Prostate gland (tissue), 2 donors: Measurements from ENCODE around the gene MAP4K4. TPM values are rescaled to one million over a fixed set of nuclear protein-coding genes. Genes with fewer than 3 reads are reported as not detected.

ENCODE experiments used
- DNase-seq: peaks from one replicate; pipeline ENCODE4 v3.0.0-alpha.2; 2019; ENCODE audit warnings: low spot score
- H3K27ac ChIP-seq, 2 donors: fragments of 200-600 bp; sonication (generic); 2 replicates each; pipeline ENCODE4 v1.5.1; 2017 to 2019
- H3K27me3 ChIP-seq: fragments of 200-600 bp; sonication (generic); replicated peaks from 2 replicates; pipeline ENCODE4 v1.5.1; 2019; ENCODE audit not compliant: insufficient read depth
- H3K36me3 ChIP-seq, 2 donors: fragments of 200-600 bp; sonication (generic); 1 replicate in 1 of 2; 2 replicates in 1 of 2; pipeline versions ENCODE4 v1.5.1 to v1.8.1; 2017 to 2019
- H3K4me1 ChIP-seq: fragments of 200-600 bp; sonication (generic); replicated peaks from 2 replicates; pipeline ENCODE4 v1.5.1; 2019
- H3K4me3 ChIP-seq, 2 donors: fragments of 200-600 bp; sonication (generic); 2 replicates each; pipeline ENCODE4 v1.5.1; 2017 to 2019
- H3K9me3 ChIP-seq: fragments of 200-600 bp; sonication (generic); 2 replicates; pipeline ENCODE4 v1.5.1; 2017
- POLR2A ChIP-seq: fragments of 450-650 bp; IDR thresholded peaks from one replicate; pipeline ENCODE4 v1.6.1; 2016; ENCODE audit warnings: antibody characterized with exemption, mild to moderate bottlenecking
- POLR2AphosphoS5 ChIP-seq: sonication (generic); formaldehyde crosslinking; IDR thresholded peaks from one replicate; pipeline ENCODE4 v1.6.1; 2017; ENCODE audit warnings: antibody characterized with exemption
- WGBS: methylation state at CpG from one replicate; pipeline ENCODE4 v1.1.5; 2018; 5-methylcytosine and 5-hydroxymethylcytosine counted together
- intact Hi-C: fragments of 100-400 bp; cut with DNase I; formaldehyde crosslinking; loops from one replicate; pipeline ENCODE4 v1.14.2; 2022
- total RNA-seq, 2 donors: library from RNA; depleted of rRNA; stranded (reverse); fragments of >200 nt; gene quantifications; one replicate each; pipeline ENCODE4 v1.1.0, GENCODE V29; 2016
- TF ChIP-seq, protein P1 (sequence below), 4 experiments: fragments of 200-600 bp in 2 of 4; fragments of 450-650 bp in 2 of 4; sonication (generic) in 2 of 4; IDR thresholded peaks; 1 replicate in 3 of 4; 2 replicates in 1 of 4; pipeline ENCODE4 v1.5.1; 2016 to 2019; ENCODE audit warnings: antibody characterized with exemption in 4 of 4, mild to moderate bottlenecking in 2 of 4, moderate library complexity in 2 of 4

MAP4K4 gene
- total RNA-seq, result 100 to 1,000 TPM in 1 of 2 donors, 10 to 100 TPM in 1; 23.6 to 107 TPM

DNA sequence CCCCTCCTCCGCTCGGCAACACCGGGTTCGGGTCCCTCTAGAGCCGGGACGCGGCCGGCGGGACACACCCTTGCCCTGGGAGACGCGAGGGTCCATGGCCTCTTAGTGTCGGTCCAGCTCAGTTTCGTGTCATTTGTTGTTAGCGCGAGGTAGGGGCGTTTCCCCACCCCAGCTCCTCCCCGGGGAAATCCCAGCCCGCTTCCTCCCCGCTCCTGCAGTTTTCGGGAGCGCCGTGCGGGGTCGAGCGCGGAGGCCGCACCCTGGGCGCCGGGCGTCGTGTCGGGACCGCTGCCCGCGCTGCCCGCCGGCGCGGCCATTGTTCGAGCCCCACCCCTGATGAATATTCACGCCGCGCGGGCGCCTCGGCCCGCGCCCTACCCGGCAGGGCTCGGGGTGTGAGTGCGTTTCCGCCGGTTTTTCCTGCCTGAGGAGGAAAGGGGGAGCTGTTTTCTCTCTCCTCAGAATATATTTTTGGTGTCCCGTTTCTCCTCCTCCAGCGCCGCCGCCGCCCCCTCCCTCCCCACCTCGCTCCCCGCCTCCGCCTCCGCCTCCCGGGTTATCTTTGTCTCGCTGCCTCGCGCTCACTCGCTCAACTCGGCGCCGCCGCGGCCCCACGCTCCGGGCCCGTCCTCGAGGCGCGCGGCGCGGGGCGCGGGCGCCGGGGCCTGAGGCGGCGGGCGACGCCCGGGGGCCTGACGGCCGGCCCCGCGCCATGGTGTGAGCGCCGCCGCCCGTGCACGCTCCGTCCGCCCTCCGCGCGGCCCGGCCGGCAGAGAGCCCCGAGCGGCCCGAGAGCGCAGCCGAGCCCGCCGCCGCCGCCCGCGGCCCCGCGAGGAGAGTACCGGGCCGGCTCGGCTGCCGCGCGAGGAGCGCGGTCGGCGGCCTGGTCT lies at the start of gene MAP4K4:
MAP4K4 (plus strand) TSS at position 584 of the 890 bp plus-strand sequence. CDS start 374 bp downstream, outside the sequence.
- Histone ChIP-seq H3K4me3 (peak within 1 kb of the TSS; percentile 57 to 62), H3K27ac (peak within 1 kb of the TSS; percentile 75 to 78), H3K27me3 (no peaks in the 10 kb centered on the region), H3K9me3 (no peaks in the 10 kb centered on the region), H3K36me3 (no peaks in the 10 kb centered on the region), H3K4me1 (no peaks in the 10 kb centered on the region)
- DNase-seq, result peak; percentile 65
- intact Hi-C loops, result loop anchor here (2.0 to 10.0 kb wide), 4 partner anchors 40 to 183 kb away; no protein-coding TSS in a partner anchor
- under 1% methylated on average over 115 of the region's 129 CpGs for WGBS
- TF ChIP-seq, protein P1, sequence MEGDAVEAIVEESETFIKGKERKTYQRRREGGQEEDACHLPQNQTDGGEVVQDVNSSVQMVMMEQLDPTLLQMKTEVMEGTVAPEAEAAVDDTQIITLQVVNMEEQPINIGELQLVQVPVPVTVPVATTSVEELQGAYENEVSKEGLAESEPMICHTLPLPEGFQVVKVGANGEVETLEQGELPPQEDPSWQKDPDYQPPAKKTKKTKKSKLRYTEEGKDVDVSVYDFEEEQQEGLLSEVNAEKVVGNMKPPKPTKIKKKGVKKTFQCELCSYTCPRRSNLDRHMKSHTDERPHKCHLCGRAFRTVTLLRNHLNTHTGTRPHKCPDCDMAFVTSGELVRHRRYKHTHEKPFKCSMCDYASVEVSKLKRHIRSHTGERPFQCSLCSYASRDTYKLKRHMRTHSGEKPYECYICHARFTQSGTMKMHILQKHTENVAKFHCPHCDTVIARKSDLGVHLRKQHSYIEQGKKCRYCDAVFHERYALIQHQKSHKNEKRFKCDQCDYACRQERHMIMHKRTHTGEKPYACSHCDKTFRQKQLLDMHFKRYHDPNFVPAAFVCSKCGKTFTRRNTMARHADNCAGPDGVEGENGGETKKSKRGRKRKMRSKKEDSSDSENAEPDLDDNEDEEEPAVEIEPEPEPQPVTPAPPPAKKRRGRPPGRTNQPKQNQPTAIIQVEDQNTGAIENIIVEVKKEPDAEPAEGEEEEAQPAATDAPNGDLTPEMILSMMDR (IDR thresholded peaks at IDR 0.05), result peak in 3 of 4 experiments; percentile 20 to 36 (median 36)
- peak; percentile 33 for TF ChIP-seq POLR2A
- peak; percentile 36 for TF ChIP-seq POLR2AphosphoS5

GRCh38 chr2:101653469-101653868 lies 44.0 kb upstream of the MAP4K4 start:
- intact Hi-C loops, result no loop called here
- Histone ChIP-seq H3K36me3 (no peaks in the 10 kb centered on the region), H3K27ac (no peak overlapping the region), H3K4me3 (no peak overlapping the region), H3K9me3 (no peaks in the 10 kb centered on the region), H3K4me1 (no peaks in the 10 kb centered on the region), H3K27me3 (no peaks in the 10 kb centered on the region)
- 75% methylated on average over 7 of the region's 7 CpGs for WGBS
- TF ChIP-seq, protein P1 (IDR thresholded peaks at IDR 0.05), result no peak
- TF ChIP-seq POLR2A (no peak), POLR2AphosphoS5 (no peak)
- no peak for DNase-seq

GRCh38 chr2:101655702-101656422 lies 41.6 kb upstream of the MAP4K4 start:
- Histone ChIP-seq H3K4me1 (no peaks in the 10 kb centered on the region), H3K27ac (no peak overlapping the region), H3K36me3 (no peaks in the 10 kb centered on the region), H3K4me3 (no peak overlapping the region), H3K27me3 (no peaks in the 10 kb centered on the region), H3K9me3 (no peaks in the 10 kb centered on the region)
- no peak for DNase-seq
- TF ChIP-seq POLR2A, result no peak
- 39% methylated on average over 5 of the region's 5 CpGs for WGBS
- intact Hi-C loops, result loop anchor here (5.0 kb wide), 1 partner anchor 41 kb away; the partner anchor contains the start of gene MAP4K4

- WGBS, result 94% methylated on average over 6 of the region's 6 CpGs
- Histone ChIP-seq H3K9me3 (no peaks in the 10 kb centered on the region), H3K4me1 (no peaks in the 10 kb centered on the region), H3K27me3 (no peaks in the 10 kb centered on the region), H3K4me3 (no peak overlapping the region), H3K27ac (no peak overlapping the region), H3K36me3 (no peaks in the 10 kb centered on the region)
- TF ChIP-seq, protein P1 (IDR thresholded peaks at IDR 0.05), result no peak
- no peak for TF ChIP-seq POLR2AphosphoS5
- no peak for TF ChIP-seq POLR2A
- intact Hi-C loops, result loop anchor here (5.0 kb wide), 1 partner anchor 40 kb away; the partner anchor contains the start of gene MAP4K4
- DNase-seq, result no peak
Measured at GRCh38 chr2:101657787-101658186, 39.7 kb upstream of the MAP4K4 start.

DNA sequence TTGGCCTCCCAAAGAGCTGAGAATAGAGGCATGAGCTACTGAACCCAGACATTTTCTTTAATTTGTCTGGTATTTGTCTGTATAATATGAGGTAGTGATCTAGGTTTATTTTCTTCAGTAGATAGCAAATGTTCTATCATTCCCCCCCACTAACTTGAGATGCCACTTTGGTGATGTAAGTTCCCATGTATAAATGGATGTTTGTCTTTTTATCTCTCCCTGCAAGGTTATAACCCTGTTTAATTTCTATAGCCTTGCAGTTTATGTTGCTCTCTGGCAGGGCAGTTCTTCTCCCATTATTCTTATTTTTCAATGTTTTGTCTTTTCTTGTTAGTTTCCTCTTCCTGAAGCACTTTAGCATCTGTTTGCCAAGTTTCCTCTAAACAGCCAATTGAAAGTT lies 39.1 kb upstream of the MAP4K4 start:
- Histone ChIP-seq H3K27me3 (no peaks in the 10 kb centered on the region), H3K36me3 (no peaks in the 10 kb centered on the region), H3K27ac (no peak overlapping the region), H3K4me1 (no peaks in the 10 kb centered on the region), H3K4me3 (no peak overlapping the region), H3K9me3 (no peaks in the 10 kb centered on the region)
- no peak for TF ChIP-seq POLR2A
- no peak for TF ChIP-seq POLR2AphosphoS5
- TF ChIP-seq, protein P1 (IDR thresholded peaks at IDR 0.05), result no peak
- DNase-seq, result no peak
- intact Hi-C loops, result loop anchor here (5.0 kb wide), 1 partner anchor 39 kb away; the partner anchor contains the start of gene MAP4K4
